Breast epithelium (tissue), 4 donors: ENCODE data around the gene AEN. TPM values are rescaled to one million over a fixed set of nuclear protein-coding genes. Genes with fewer than 3 reads are reported as not detected.

Source experiments
- DNase-seq, 2 donors: peaks; one replicate each; pipeline ENCODE4 v3.0.0-alpha.2; 2019; ENCODE audit warnings: low spot score in 2 of 2
- H3K27ac ChIP-seq, 2 donors: fragments of 200-600 bp; sonication (generic) in 1 of 2; one replicate each; pipeline ENCODE4 v1.5.1; 2016 to 2019; ENCODE audit warnings: mild to moderate bottlenecking in 1 of 2
- H3K27me3 ChIP-seq, 2 donors: fragments of 200-600 bp; sonication (generic) in 1 of 2; one replicate each; pipeline versions ENCODE4 v1.5.1 to v1.6.0; 2017 to 2019; ENCODE audit warnings: control low read depth in 1 of 2, mild to moderate bottlenecking in 1 of 2
- H3K36me3 ChIP-seq: fragments of 200-600 bp; one replicate; pipeline ENCODE4 v1.5.1; 2019
- H3K4me1 ChIP-seq, 2 donors: fragments of 200-600 bp; sonication (generic); one replicate each; pipeline ENCODE4 v1.5.1; 2016 to 2019; ENCODE audit warnings: control low read depth in 1 of 2
- H3K4me3 ChIP-seq, 3 donors: fragments of 200-600 bp; sonication (generic); 1 replicate in 2 of 3; 2 replicates in 1 of 3; pipeline ENCODE4 v1.5.1; 2016 to 2019; ENCODE audit warnings: mild to moderate bottlenecking in 3 of 3, moderate library complexity in 2 of 3
- H3K9me3 ChIP-seq, 2 donors: fragments of 200-600 bp; sonication (generic) in 1 of 2; one replicate each; pipeline ENCODE4 v1.5.1; 2016 to 2019; ENCODE audit warnings: control low read depth in 1 of 2
- CTCF ChIP-seq, 3 donors: fragments of 450-650 bp; IDR thresholded peaks; one replicate each; pipeline ENCODE4 v1.5.1; 2016 to 2017; ENCODE audit warnings: antibody characterized with exemption in 3 of 3, mild to moderate bottlenecking in 3 of 3, moderate library complexity in 3 of 3
- POLR2A ChIP-seq: fragments of 450-650 bp; IDR thresholded peaks from one replicate; pipeline ENCODE4 v1.6.1; 2016; ENCODE audit warnings: antibody characterized with exemption, mild to moderate bottlenecking, moderate library complexity
- POLR2AphosphoS5 ChIP-seq, 3 donors: sonication (generic); formaldehyde crosslinking; IDR thresholded peaks; one replicate each; pipeline ENCODE4 v1.6.1; 2017; ENCODE audit warnings: antibody characterized with exemption in 3 of 3
- intact Hi-C: fragments of 100-400 bp; cut with DNase I; formaldehyde crosslinking; loops from one replicate; pipeline ENCODE4 v1.15.1; 2023; ENCODE audit warnings: low total_unique reads
- total RNA-seq, 3 donors: library from RNA; depleted of rRNA; stranded (reverse); fragments of >200 nt; gene quantifications; one replicate each; pipeline ENCODE4 v1.1.0, GENCODE V29; 2016

Gene AEN
- total RNA-seq, 3 donors from 2014 or later: 11.7 to 21.6 (median 18.1) TPM

DNA sequence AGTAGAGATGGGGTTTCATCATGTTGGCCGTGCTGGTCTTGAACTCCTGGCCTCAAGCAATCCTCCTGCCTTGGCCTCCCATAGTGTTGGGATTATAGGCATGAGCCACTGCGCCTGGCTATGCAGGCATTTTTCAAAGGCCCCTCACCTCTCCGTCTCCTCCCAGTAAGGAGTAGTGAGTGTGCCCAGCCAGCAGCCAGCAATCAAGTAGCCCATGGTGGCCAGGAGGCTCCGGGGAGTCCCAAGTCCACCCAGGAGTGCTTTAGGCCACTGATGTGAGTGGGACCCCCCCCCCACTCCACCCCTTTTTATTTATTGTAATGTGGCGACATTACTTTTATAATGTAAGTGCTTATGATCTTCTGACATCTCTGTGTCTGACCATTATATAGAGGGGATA, 25.8 kb downstream of the AEN start:
- Histone ChIP-seq H3K36me3 (no peaks in the 10 kb centered on the region), H3K4me3 (no peak overlapping the region), H3K9me3 (no peaks in the 10 kb centered on the region), H3K27ac (no peak overlapping the region), H3K4me1 (peaks cover 0 to 17% of the 10 kb centered on the region in 2 donors), H3K27me3 (no peaks in the 10 kb centered on the region)
- no peak for DNase-seq
- TF ChIP-seq POLR2AphosphoS5 (IDR thresholded peaks at IDR 0.05) (no peak), POLR2A (no peak), CTCF (IDR thresholded peaks at IDR 0.05) (no peak)
- intact Hi-C loops: no loop called here

DNA sequence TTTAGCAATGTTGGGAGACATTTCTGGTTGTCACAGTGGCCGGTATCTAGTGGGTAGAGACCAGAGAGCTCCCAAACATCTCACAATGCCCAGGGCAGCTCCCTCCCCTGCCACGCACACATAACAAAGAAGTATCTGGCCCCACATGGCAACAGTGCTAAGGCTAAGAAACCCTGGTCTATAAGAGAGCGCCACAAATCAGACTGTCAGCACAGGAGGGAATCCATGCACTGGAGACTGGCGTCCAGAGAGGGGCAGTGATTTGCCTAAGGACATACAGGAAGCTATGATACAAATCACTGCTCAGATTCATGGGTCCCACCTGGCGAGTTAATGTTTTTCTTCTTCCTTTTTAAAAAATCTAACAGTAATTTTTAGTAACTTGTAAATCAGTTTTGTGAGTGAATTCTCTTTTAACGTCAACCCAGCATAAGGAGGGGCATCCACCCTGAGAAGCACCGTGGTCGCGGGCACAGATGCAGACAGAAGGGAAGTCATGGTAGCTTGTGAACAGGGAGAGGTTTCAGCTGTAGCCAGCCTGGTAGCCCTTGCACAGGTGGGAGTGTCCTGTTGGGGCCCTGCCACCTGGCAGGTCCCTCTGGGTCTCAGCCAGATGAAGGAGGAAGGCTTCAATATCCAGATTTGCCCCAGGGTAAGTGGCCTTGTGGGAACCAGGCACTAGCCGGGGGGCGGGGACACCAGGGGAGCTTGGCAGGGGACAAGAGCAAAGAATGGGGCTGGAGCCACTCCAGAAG, 26.4 kb downstream of the AEN start:
- Histone ChIP-seq H3K4me1 (peaks cover 0 to 17% of the 10 kb centered on the region in 2 donors), H3K4me3 (no peak overlapping the region), H3K27ac (peak overlapping the region; percentile 22 to 66), H3K9me3 (no peaks in the 10 kb centered on the region), H3K27me3 (no peaks in the 10 kb centered on the region), H3K36me3 (no peaks in the 10 kb centered on the region)
- TF ChIP-seq POLR2AphosphoS5 (IDR thresholded peaks at IDR 0.05): no peak
- TF ChIP-seq POLR2A: no peak
- TF ChIP-seq CTCF (IDR thresholded peaks at IDR 0.05): no peak
- peak in 1 of 2 donors; percentile 38 for DNase-seq
- intact Hi-C loops: no loop called here

GRCh38 chr15:88648357-88649214, 27.4 kb downstream of the AEN start:
- no peaks in the 10 kb centered on the region for H3K36me3 ChIP-seq
- H3K4me1 ChIP-seq: peaks cover 0 to 17% of the 10 kb centered on the region in 2 donors
- H3K4me3 ChIP-seq: no peak overlapping the region
- intact Hi-C loops: no loop called here
- peak overlapping the region; percentile 66 to 74 for H3K27ac ChIP-seq
- no peaks in the 10 kb centered on the region for H3K9me3 ChIP-seq
- DNase-seq: peak in 1 of 2 donors; percentile 35
- H3K27me3 ChIP-seq: no peaks in the 10 kb centered on the region
- TF ChIP-seq POLR2A: no peak
- no peak for TF ChIP-seq POLR2AphosphoS5 (IDR thresholded peaks at IDR 0.05)
- no peak for TF ChIP-seq CTCF (IDR thresholded peaks at IDR 0.05)

- Histone ChIP-seq H3K27ac (peak overlapping the region; percentile 66 to 74), H3K9me3 (no peaks in the 10 kb centered on the region), H3K4me1 (peaks cover 0 to 17% of the 10 kb centered on the region in 2 donors), H3K4me3 (no peak overlapping the region), H3K36me3 (no peaks in the 10 kb centered on the region), H3K27me3 (no peaks in the 10 kb centered on the region)
- intact Hi-C loops: no loop called here
- peak in 1 of 2 donors; percentile 35 for DNase-seq
- no peak for TF ChIP-seq CTCF (IDR thresholded peaks at IDR 0.05)
- TF ChIP-seq POLR2AphosphoS5 (IDR thresholded peaks at IDR 0.05): no peak
- no peak for TF ChIP-seq POLR2A
These were observed 28.2 kb downstream of the AEN start for GRCh38 chr15:88649286-88649733.
